Measurements from ENCODE around the gene CTXND1. TPM values are rescaled to one million over a fixed set of nuclear protein-coding genes. Genes with fewer than 3 reads are reported as not detected.

The CTXND1 gene
- total RNA-seq, 3 donors from 2014 or later (not counting 1 experiment from before 2014, with no cell fraction given): not detected

DNA sequence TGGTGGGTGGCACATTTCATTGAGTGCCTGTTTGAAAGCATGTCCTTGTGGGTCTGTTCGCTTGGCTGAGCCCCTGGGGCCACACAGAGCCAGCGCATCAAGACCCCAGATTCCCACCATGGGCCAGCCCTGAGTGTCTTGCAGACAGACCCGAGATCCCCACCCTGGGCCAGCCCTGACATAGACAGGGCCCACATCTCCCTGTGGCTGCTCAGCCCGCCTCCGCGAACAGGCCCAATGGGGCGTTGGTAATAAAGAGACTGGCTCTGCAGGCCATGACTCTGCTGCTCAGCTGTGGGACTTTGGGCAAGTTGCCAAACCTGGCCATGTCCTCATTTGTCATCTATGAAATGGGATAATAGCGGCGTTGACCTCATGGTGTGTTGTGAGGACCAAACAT lies 76.6 kb downstream of the CTXND1 start:
- intact Hi-C loops (cut with micrococcal nuclease): no loop called here
- no peaks in the 10 kb centered on the region for H3K36me3 Mint-ChIP-seq

DNA sequence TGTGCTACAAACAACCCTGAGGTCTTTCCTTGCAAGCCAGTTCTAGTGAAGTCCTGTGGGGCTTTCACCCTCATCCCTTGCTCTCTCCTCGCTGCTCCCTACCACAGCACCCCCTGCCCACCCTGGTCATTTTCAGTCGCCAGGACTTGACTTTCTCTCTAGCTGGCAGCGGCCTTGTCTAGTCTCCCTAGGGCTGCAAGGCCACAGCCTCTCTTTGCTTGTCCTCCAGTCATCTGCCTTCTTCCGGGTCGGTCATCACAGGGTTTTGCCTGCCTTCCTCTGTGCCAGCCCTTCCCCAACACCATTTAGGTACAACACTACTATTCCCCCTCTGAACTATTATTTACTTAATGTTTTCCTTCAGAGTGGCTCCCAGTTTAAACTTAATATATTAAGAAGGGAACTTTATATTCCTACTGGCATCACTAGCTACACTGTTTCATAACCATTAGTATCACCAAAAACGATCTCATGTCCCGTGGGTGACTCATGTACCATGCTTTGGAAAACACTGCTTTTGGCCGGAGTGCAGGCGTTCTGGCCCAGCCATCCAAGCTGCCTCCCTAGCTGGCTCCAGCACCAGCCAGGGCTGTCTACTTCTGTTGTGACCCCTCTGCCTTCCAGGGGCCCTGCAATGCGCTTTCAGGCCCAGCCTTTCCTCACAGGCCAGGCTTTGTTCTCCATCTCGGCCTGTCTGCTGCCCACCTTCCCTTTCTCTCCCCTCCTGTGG lies 77.8 kb downstream of the CTXND1 start:
- Mint-ChIP-seq H3K27me3 (ENCODE audit: low read depth in 2 of 2) (no peaks in the 10 kb centered on the region), H3K4me1 (peaks cover 0 to 12% of the 10 kb centered on the region in 2 donors), H3K4me3 (no peak overlapping the region), H3K36me3 (no peaks in the 10 kb centered on the region), H3K9me3 (no peaks in the 10 kb centered on the region), H3K27ac (no peak overlapping the region)
- Histone ChIP-seq H3K27ac (ENCODE audit: low read length) (no peak overlapping the region), H3K27me3 (ENCODE audit: control insufficient read depth, insufficient read depth, low read length) (no peaks in the 10 kb centered on the region), H3K9me3 (ENCODE audit: control insufficient read depth, insufficient read depth, low read length) (no peaks in the 10 kb centered on the region), H3K36me3 (ENCODE audit: control insufficient read depth, insufficient read depth, low read length) (no peaks in the 10 kb centered on the region), H3K4me1 (ENCODE audit: control insufficient read depth, insufficient read depth, low read length) (no peaks in the 10 kb centered on the region), H3K4me3 (ENCODE audit: low read length) (no peak overlapping the region)
- intact Hi-C loops (cut with micrococcal nuclease): loop anchor here (5.0 kb wide), 1 partner anchor 112 kb away; no protein-coding TSS in a partner anchor
- no peak for ATAC-seq
- WGBS (ENCODE audit: insufficient coverage): 93% methylated on average over 11 of the region's 11 CpGs
- TF ChIP-seq, protein P1, sequence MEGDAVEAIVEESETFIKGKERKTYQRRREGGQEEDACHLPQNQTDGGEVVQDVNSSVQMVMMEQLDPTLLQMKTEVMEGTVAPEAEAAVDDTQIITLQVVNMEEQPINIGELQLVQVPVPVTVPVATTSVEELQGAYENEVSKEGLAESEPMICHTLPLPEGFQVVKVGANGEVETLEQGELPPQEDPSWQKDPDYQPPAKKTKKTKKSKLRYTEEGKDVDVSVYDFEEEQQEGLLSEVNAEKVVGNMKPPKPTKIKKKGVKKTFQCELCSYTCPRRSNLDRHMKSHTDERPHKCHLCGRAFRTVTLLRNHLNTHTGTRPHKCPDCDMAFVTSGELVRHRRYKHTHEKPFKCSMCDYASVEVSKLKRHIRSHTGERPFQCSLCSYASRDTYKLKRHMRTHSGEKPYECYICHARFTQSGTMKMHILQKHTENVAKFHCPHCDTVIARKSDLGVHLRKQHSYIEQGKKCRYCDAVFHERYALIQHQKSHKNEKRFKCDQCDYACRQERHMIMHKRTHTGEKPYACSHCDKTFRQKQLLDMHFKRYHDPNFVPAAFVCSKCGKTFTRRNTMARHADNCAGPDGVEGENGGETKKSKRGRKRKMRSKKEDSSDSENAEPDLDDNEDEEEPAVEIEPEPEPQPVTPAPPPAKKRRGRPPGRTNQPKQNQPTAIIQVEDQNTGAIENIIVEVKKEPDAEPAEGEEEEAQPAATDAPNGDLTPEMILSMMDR (IDR thresholded peaks at IDR 0.05): no peak
- DNase-seq: no peak

More for the DNA sequence above, 76.6 kb downstream of the CTXND1 start:
- Histone ChIP-seq H3K27me3 (ENCODE audit: control insufficient read depth, insufficient read depth, low read length) (no peaks in the 10 kb centered on the region), H3K4me1 (ENCODE audit: control insufficient read depth, insufficient read depth, low read length) (no peaks in the 10 kb centered on the region), H3K9me3 (ENCODE audit: control insufficient read depth, insufficient read depth, low read length) (no peaks in the 10 kb centered on the region), H3K27ac (ENCODE audit: low read length) (no peak overlapping the region), H3K36me3 (ENCODE audit: control insufficient read depth, insufficient read depth, low read length) (no peaks in the 10 kb centered on the region), H3K4me3 (ENCODE audit: low read length) (no peak overlapping the region)
- Mint-ChIP-seq H3K27me3 (ENCODE audit: low read depth in 2 of 2) (no peaks in the 10 kb centered on the region), H3K27ac (no peak overlapping the region), H3K9me3 (no peaks in the 10 kb centered on the region), H3K4me3 (no peak overlapping the region), H3K4me1 (peaks cover 0 to 12% of the 10 kb centered on the region in 2 donors)
- TF ChIP-seq, protein P1 (IDR thresholded peaks at IDR 0.05): no peak
- no peak for DNase-seq
- 94% methylated on average over 9 of the region's 9 CpGs for WGBS (ENCODE audit: insufficient coverage)
- ATAC-seq: no peak

DNA sequence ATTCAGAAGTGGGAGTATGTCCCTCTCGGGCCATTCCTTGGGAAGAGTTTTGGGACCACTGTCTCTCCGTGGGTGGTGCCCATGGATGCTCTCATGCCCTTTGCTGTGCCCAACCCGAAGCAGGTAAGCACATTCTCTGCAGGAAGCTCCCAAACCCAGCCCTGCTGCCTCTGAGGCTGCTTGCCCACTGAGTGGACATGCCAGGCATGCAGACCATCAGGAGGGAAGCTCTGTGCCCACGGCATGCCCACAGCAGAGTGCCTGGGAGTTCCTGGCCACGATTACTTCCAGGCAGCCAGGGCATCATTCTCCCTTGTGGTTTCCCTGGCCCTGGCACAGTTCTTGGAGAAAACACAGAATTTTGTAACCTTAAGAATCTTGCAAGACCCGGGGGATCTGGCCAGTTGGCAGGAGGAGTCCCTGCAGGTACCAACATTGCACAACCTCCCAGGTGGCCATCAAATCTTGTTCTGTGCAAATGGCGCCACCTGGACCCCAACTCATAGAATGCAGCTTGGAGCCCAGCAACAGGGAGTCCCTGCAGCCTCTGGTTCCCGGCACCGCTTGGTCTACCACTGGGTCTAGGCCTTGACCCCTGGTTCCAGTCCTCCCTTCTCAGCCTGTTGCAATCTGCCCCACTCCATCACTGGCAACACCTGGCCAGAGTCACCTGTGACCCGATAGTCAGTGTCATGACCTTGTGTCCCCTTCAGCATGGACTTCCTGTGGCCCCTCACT lies 78.8 kb downstream of the CTXND1 start:
- Histone ChIP-seq H3K9me3 (ENCODE audit: control insufficient read depth, insufficient read depth, low read length) (no peaks in the 10 kb centered on the region), H3K27me3 (ENCODE audit: control insufficient read depth, insufficient read depth, low read length) (no peaks in the 10 kb centered on the region), H3K4me3 (ENCODE audit: low read length) (no peak overlapping the region), H3K36me3 (ENCODE audit: control insufficient read depth, insufficient read depth, low read length) (no peaks in the 10 kb centered on the region), H3K4me1 (ENCODE audit: control insufficient read depth, insufficient read depth, low read length) (no peaks in the 10 kb centered on the region), H3K27ac (ENCODE audit: low read length) (no peak overlapping the region)
- TF ChIP-seq, protein P1 (IDR thresholded peaks at IDR 0.05): peak; percentile 70
- DNase-seq: peak; percentile 60 to 79
- Mint-ChIP-seq H3K4me3 (no peak overlapping the region), H3K36me3 (no peaks in the 10 kb centered on the region), H3K9me3 (no peaks in the 10 kb centered on the region), H3K4me1 (peaks cover 0 to 12% of the 10 kb centered on the region in 2 donors), H3K27me3 (ENCODE audit: low read depth in 2 of 2) (no peaks in the 10 kb centered on the region), H3K27ac (no peak overlapping the region)
- intact Hi-C loops (cut with micrococcal nuclease): loop anchor here (1.0 to 5.0 kb wide), 3 partner anchors 111 to 792 kb away; no protein-coding TSS in a partner anchor
- 74% methylated on average over 10 of the region's 10 CpGs for WGBS (ENCODE audit: insufficient coverage)
- ATAC-seq: peak; percentile 77 to 90 (median 77)
